SK-N-SH treated with all-trans-retinoic acid at 6 μM for 48 hours (cell line): ENCODE results near the gene CCBE1.

Source experiments
- ATAC-seq: fragments of 200-7000 bp; cut with Tn5 transposase; 3 replicates; pipeline ENCODE4 v1.9.1; 2020; ENCODE audit warnings: mild to moderate bottlenecking, moderate library complexity
- ARNTL ChIP-seq: fragments of 450-650 bp; formaldehyde crosslinking; IDR thresholded peaks from 2 replicates; pipeline ENCODE4 v1.5.0; 2020; ENCODE audit warnings: low read depth, mild to moderate bottlenecking, moderate library complexity, borderline replicate concordance
- BACH2 ChIP-seq: fragments of 250-450 bp; sonication (Bioruptor Pico); IDR thresholded peaks from 2 replicates; pipeline ENCODE4 v1.9.0; 2021; ENCODE audit warnings: mild to moderate bottlenecking, borderline replicate concordance
- CREB5 ChIP-seq: fragments of 250-450 bp; sonication (Bioruptor Pico); IDR thresholded peaks from 2 replicates; pipeline ENCODE4 v1.5.1; 2020; ENCODE audit warnings: low read depth, mild to moderate bottlenecking, moderate library complexity
- CSDC2 ChIP-seq: fragments of 250-450 bp; sonication (Bioruptor Pico); IDR thresholded peaks from 2 replicates; pipeline ENCODE4 v1.5.0; 2020; ENCODE audit warnings: mild to moderate bottlenecking, moderate library complexity
- ESRRG ChIP-seq: fragments of 250-450 bp; sonication (Bioruptor Pico); IDR thresholded peaks from 2 replicates; pipeline ENCODE4 v1.6.1; 2021; ENCODE audit warnings: mild to moderate bottlenecking
- GLIS3 ChIP-seq: fragments of 250-450 bp; sonication (Bioruptor Pico); IDR thresholded peaks from 2 replicates; pipeline ENCODE4 v1.5.0; 2020; ENCODE audit warnings: mild to moderate bottlenecking, moderate library complexity
- ISL1 ChIP-seq: fragments of 250-450 bp; sonication (Bioruptor Pico); IDR thresholded peaks from 2 replicates; pipeline ENCODE4 v2.1.2; 2022; ENCODE audit warnings: mild to moderate bottlenecking, moderate library complexity
- OSR1 ChIP-seq: fragments of 250-450 bp; sonication (Bioruptor Pico); IDR thresholded peaks from 2 replicates; pipeline ENCODE4 v1.8.0; 2022; ENCODE audit warnings: moderate library complexity, mild to moderate bottlenecking, inconsistent platforms
- PATZ1 ChIP-seq: fragments of 250-450 bp; sonication (Bioruptor Pico); IDR thresholded peaks from 2 replicates; pipeline ENCODE4 v1.8.0; 2020; ENCODE audit warnings: mild to moderate bottlenecking, moderate library complexity, borderline replicate concordance
- POU6F1 ChIP-seq: fragments of 250-450 bp; sonication (Bioruptor Pico); IDR thresholded peaks from 2 replicates; pipeline ENCODE4 v1.8.0; 2021; ENCODE audit warnings: low read depth, mild to moderate bottlenecking, moderate library complexity, borderline replicate concordance
- PPARA ChIP-seq: fragments of 250-450 bp; sonication (Bioruptor Pico); IDR thresholded peaks from 2 replicates; pipeline ENCODE4 v1.5.0; 2020; ENCODE audit warnings: mild to moderate bottlenecking, borderline replicate concordance
- RARB ChIP-seq: fragments of 250-450 bp; sonication (Bioruptor Pico); IDR thresholded peaks from 2 replicates; pipeline ENCODE4 v1.8.0; 2021; ENCODE audit warnings: mild to moderate bottlenecking, moderate library complexity
- SNAI2 ChIP-seq: fragments of 250-450 bp; sonication (Bioruptor Pico); IDR thresholded peaks from 2 replicates; pipeline ENCODE4 v1.5.0; 2020; ENCODE audit warnings: mild to moderate bottlenecking, moderate library complexity
- TCF4 ChIP-seq: fragments of 250-450 bp; sonication (Bioruptor Pico); IDR thresholded peaks from 2 replicates; pipeline ENCODE4 v1.8.0; 2021; ENCODE audit warnings: mild to moderate bottlenecking, moderate library complexity, borderline replicate concordance
- TOX ChIP-seq: fragments of 250-450 bp; sonication (Bioruptor Pico); IDR thresholded peaks from 2 replicates; pipeline ENCODE4 v1.8.0; 2021; ENCODE audit warnings: mild to moderate bottlenecking, moderate library complexity, borderline replicate concordance
- TSHZ2 ChIP-seq: fragments of 250-450 bp; sonication (Bioruptor Pico); IDR thresholded peaks from 2 replicates; pipeline ENCODE4 v1.5.0; 2020; ENCODE audit warnings: mild to moderate bottlenecking, moderate library complexity
- ZC3H10 ChIP-seq: fragments of 250-450 bp; sonication (Bioruptor Pico); IDR thresholded peaks from 2 replicates; pipeline ENCODE4 v1.5.1; 2021; ENCODE audit warnings: mild to moderate bottlenecking, moderate library complexity
- ZFP3 ChIP-seq: fragments of 250-450 bp; sonication (Bioruptor Pico); IDR thresholded peaks from 2 replicates; pipeline ENCODE4 v1.5.0; 2020; ENCODE audit warnings: mild to moderate bottlenecking, moderate library complexity
- ZFP30 ChIP-seq: fragments of 450-650 bp; formaldehyde crosslinking; IDR thresholded peaks from 2 replicates; pipeline ENCODE4 v1.5.0; 2022; ENCODE audit warnings: mild to moderate bottlenecking, moderate library complexity
- ZNF565 ChIP-seq: fragments of 450-650 bp; formaldehyde crosslinking; conservative IDR thresholded peaks from 2 replicates; pipeline ENCODE4 v1.5.0; 2020; ENCODE audit warnings: low read depth, mild to moderate bottlenecking, moderate library complexity
- ZNF70 ChIP-seq: fragments of 450-650 bp; formaldehyde crosslinking; IDR thresholded peaks from 2 replicates; pipeline ENCODE4 v1.5.0; 2020; ENCODE audit warnings: mild to moderate bottlenecking, moderate library complexity
- ZNF8 ChIP-seq: fragments of 450-650 bp; formaldehyde crosslinking; IDR thresholded peaks from 2 replicates; pipeline ENCODE4 v1.5.0; 2020; ENCODE audit warnings: mild to moderate bottlenecking, moderate library complexity

The CCBE1 gene

GRCh38 chr18:59684777-59685176 lies 12.4 kb downstream of the CCBE1 start:
- TF ChIP-seq ISL1 (CRISPR knock-in tag) (no peak), OSR1 (no peak), ARNTL (no peak), ZFP30 (CRISPR knock-in tag) (no peak), TCF4 (CRISPR knock-in tag) (no peak), ZC3H10 (no peak), PPARA (CRISPR knock-in tag) (no peak), TSHZ2 (no peak)
- TF ChIP-seq, all 23 proteins: peak for 0
- ATAC-seq = no peak

- TF ChIP-seq GLIS3 (CRISPR knock-in tag) = no peak
- TF ChIP-seq CREB5 (CRISPR knock-in tag) = no peak
- TF ChIP-seq TSHZ2 = no peak
- no peak for TF ChIP-seq PPARA (CRISPR knock-in tag)
- TF ChIP-seq ZC3H10 = no peak
- no peak for TF ChIP-seq POU6F1
- no peak for TF ChIP-seq ZNF565
- TF ChIP-seq ZNF8 (CRISPR knock-in tag) = no peak
- TF ChIP-seq ARNTL = no peak
- no peak for TF ChIP-seq TOX (CRISPR knock-in tag)
- TF ChIP-seq RARB (CRISPR knock-in tag) = no peak
- TF ChIP-seq ZFP30 (CRISPR knock-in tag) = no peak
- no peak for TF ChIP-seq ESRRG (CRISPR knock-in tag)
- TF ChIP-seq SNAI2 (CRISPR knock-in tag) = no peak
- no peak for TF ChIP-seq CSDC2 (CRISPR knock-in tag)
- TF ChIP-seq ISL1 (CRISPR knock-in tag) = no peak
- TF ChIP-seq ZFP3 (CRISPR knock-in tag) = no peak
- no peak for TF ChIP-seq BACH2 (CRISPR knock-in tag)
- TF ChIP-seq OSR1 = no peak
- TF ChIP-seq, all 23 proteins: peak for 0
- ATAC-seq = no peak
These were observed 15.7 kb downstream of the CCBE1 start for GRCh38 chr18:59681521-59682004.

- ATAC-seq = no peak
- TF ChIP-seq TSHZ2 (no peak), ZNF8 (CRISPR knock-in tag) (no peak), POU6F1 (no peak), ARNTL (no peak), ISL1 (CRISPR knock-in tag) (no peak), ZNF565 (no peak), CSDC2 (CRISPR knock-in tag) (no peak), GLIS3 (CRISPR knock-in tag) (no peak), ZFP3 (CRISPR knock-in tag) (no peak), OSR1 (no peak), ZNF70 (CRISPR knock-in tag) (no peak), BACH2 (CRISPR knock-in tag) (no peak), TOX (CRISPR knock-in tag) (no peak), PATZ1 (CRISPR knock-in tag) (no peak), RARB (CRISPR knock-in tag) (no peak), ZFP30 (CRISPR knock-in tag) (no peak)
These were observed 16.2 kb downstream of the CCBE1 start for GRCh38 chr18:59681051-59681450.
